Astrocyte (in vitro differentiated cells and primary cell): ENCODE data around the gene KRT83. TPM values are rescaled to one million over a fixed set of nuclear protein-coding genes. Genes with fewer than 3 reads are reported as not detected.

Experiments
- DNase-seq: peaks from one replicate; pipeline ENCODE4 v3.0.0-alpha.2; 2010; ENCODE audit warnings: low read depth
- FAIRE-seq: peaks from 2 replicates; lab custom pipeline; 2011; peaks lifted over from hg19 to GRCh38; lab: Jason Lieb, UNC
- H2AFZ ChIP-seq: 2 replicates; pipeline ENCODE4 v1.6.0; 2012; ENCODE audit warnings: low read depth, low read length, inconsistent platforms
- H3K27ac ChIP-seq: 2 replicates; pipeline ENCODE4 v1.5.1; 2011; ENCODE audit warnings: low read depth, low read length, inconsistent platforms
- H3K27me3 ChIP-seq: 2 replicates; pipeline ENCODE4 v1.6.0; 2011; ENCODE audit warnings: low read length, inconsistent platforms; ENCODE audit not compliant: insufficient read depth
- H3K36me3 ChIP-seq: 2 replicates; pipeline ENCODE4 v1.5.1; 2011; ENCODE audit warnings: low read length, inconsistent platforms; ENCODE audit not compliant: insufficient read depth
- H3K4me1 ChIP-seq: 2 replicates; pipeline ENCODE4 v1.5.1; 2011; ENCODE audit warnings: low read length, inconsistent platforms; ENCODE audit not compliant: insufficient read depth
- H3K4me2 ChIP-seq: 2 replicates; pipeline ENCODE4 v1.6.0; 2012; ENCODE audit warnings: low read length, inconsistent platforms
- H3K4me3 ChIP-seq: 2 replicates; pipeline ENCODE4 v1.5.1; 2011; ENCODE audit warnings: low read depth, mild to moderate bottlenecking, low read length, inconsistent platforms; ENCODE audit not compliant: insufficient read depth
- H3K79me2 ChIP-seq: 2 replicates; pipeline ENCODE4 v1.6.0; 2012; ENCODE audit warnings: mild to moderate bottlenecking, low read length, inconsistent platforms; ENCODE audit not compliant: insufficient read depth
- H3K9ac ChIP-seq: 2 replicates; pipeline ENCODE4 v1.6.0; 2012; ENCODE audit warnings: mild to moderate bottlenecking, low read length, inconsistent platforms
- H3K9me3 ChIP-seq: 2 replicates; pipeline ENCODE4 v1.5.1; 2012; ENCODE audit warnings: low read depth, mild to moderate bottlenecking, low read length, inconsistent platforms; ENCODE audit not compliant: insufficient read depth
- H4K20me1 ChIP-seq: 2 replicates; pipeline ENCODE4 v1.6.0; 2012; ENCODE audit warnings: low read length, inconsistent platforms; ENCODE audit not compliant: insufficient read depth
- H3K27ac Mint-ChIP-seq: one replicate; pipeline ENCODE4 v1.8.0; 2021; ENCODE audit warnings: mild to moderate bottlenecking, mixed read lengths; ENCODE audit not compliant: unreplicated experiment
- H3K27me3 Mint-ChIP-seq: one replicate; pipeline ENCODE4 v1.8.0; 2021; ENCODE audit warnings: low read depth, mixed read lengths; ENCODE audit not compliant: unreplicated experiment
- H3K36me3 Mint-ChIP-seq: one replicate; pipeline ENCODE4 v1.8.0; 2021; ENCODE audit warnings: low read depth, mixed read lengths; ENCODE audit not compliant: unreplicated experiment
- H3K4me1 Mint-ChIP-seq: one replicate; pipeline ENCODE4 v1.8.0; 2021; ENCODE audit warnings: low read depth, mixed read lengths; ENCODE audit not compliant: unreplicated experiment
- H3K4me3 Mint-ChIP-seq: one replicate; pipeline ENCODE4 v1.8.0; 2021; ENCODE audit warnings: mild to moderate bottlenecking, moderate library complexity, mixed read lengths; ENCODE audit not compliant: unreplicated experiment
- H3K9me3 Mint-ChIP-seq: one replicate; pipeline ENCODE4 v1.8.0; 2021; ENCODE audit warnings: mild to moderate bottlenecking, mixed read lengths; ENCODE audit not compliant: unreplicated experiment
- CTCF ChIP-seq: IDR thresholded peaks from 2 replicates; pipeline ENCODE4 v1.5.1; 2011; ENCODE audit warnings: low read depth, mild to moderate bottlenecking, inconsistent platforms, low read length, moderate library complexity; ENCODE audit not compliant: insufficient read depth
- EZH2 ChIP-seq: IDR thresholded peaks from 2 replicates; pipeline ENCODE4 v1.6.1; 2012; ENCODE audit warnings: mild to moderate bottlenecking, low read length, inconsistent platforms; ENCODE audit not compliant: insufficient read depth
- total RNA-seq: library from RNA; stranded (reverse); gene quantifications from 2 replicates; pipeline ENCODE4 v1.2.1, GENCODE V29; 2021

The KRT83 gene
- total RNA-seq, 1 donor from 2014 or later: not detected

- DNase-seq (no peak), FAIRE-seq (no peak)
- peaks cover 49% of the 10 kb centered on the region for H3K27me3 Mint-ChIP-seq
- TF ChIP-seq EZH2 (no peak), CTCF (no peak)
- Histone ChIP-seq H3K4me2 (no peak within 1 kb of the TSS), H3K9ac (no peak within 1 kb of the TSS), H2AFZ (no peak within 1 kb of the TSS), H4K20me1 (no peaks in the 10 kb centered on the region), H3K4me1 (peaks cover 11% of the 10 kb centered on the region), H3K9me3 (no peaks in the 10 kb centered on the region), H3K36me3 (no peaks in the 10 kb centered on the region), H3K4me3 (no peak within 1 kb of the TSS), H3K79me2 (no peaks in the 10 kb centered on the region), H3K27me3 (no peaks in the 10 kb centered on the region), H3K27ac (no peak within 1 kb of the TSS)
- no peak within 1 kb of the TSS for H3K27ac Mint-ChIP-seq
- H3K4me1 Mint-ChIP-seq: peaks cover 17% of the 10 kb centered on the region
- H3K36me3 Mint-ChIP-seq: no peaks in the 10 kb centered on the region
- H3K9me3 Mint-ChIP-seq: peaks cover 4% of the 10 kb centered on the region
- no peak within 1 kb of the TSS for H3K4me3 Mint-ChIP-seq
Observed at GRCh38 chr12:52274521-52275120, 46.6 kb downstream of the KRT83 start, which contains the start of gene KRT86. TSS of gene KRT86 (plus strand) at chr12:52274645. CDS start at chr12:52301917, 27,272 bp downstream.

- H3K27me3 ChIP-seq: no peaks in the 10 kb centered on the region
- no peaks in the 10 kb centered on the region for H3K79me2 ChIP-seq
- FAIRE-seq (no peak), DNase-seq (no peak)
- no peak overlapping the region for H3K4me2 ChIP-seq
- Mint-ChIP-seq H3K4me3 (no peak overlapping the region), H3K9me3 (peaks cover 7% of the 10 kb centered on the region), H3K27me3 (peaks cover 31% of the 10 kb centered on the region), H3K4me1 (peaks cover 7% of the 10 kb centered on the region), H3K27ac (no peak overlapping the region), H3K36me3 (no peaks in the 10 kb centered on the region)
- H3K9ac ChIP-seq: no peak overlapping the region
- no peak overlapping the region for H2AFZ ChIP-seq
- H3K27ac ChIP-seq: no peak overlapping the region
- H4K20me1 ChIP-seq: no peaks in the 10 kb centered on the region
- no peaks in the 10 kb centered on the region for H3K9me3 ChIP-seq
- H3K4me3 ChIP-seq: no peak overlapping the region
- peaks cover 8% of the 10 kb centered on the region for H3K4me1 ChIP-seq
- H3K36me3 ChIP-seq: no peaks in the 10 kb centered on the region
- TF ChIP-seq CTCF (no peak), EZH2 (no peak)
Observed at GRCh38 chr12:52271158-52271557, 50.0 kb downstream of the KRT83 start.

- DNase-seq (no peak), FAIRE-seq (no peak)
- Histone ChIP-seq H3K9me3 (no peaks in the 10 kb centered on the region), H3K4me3 (no peak overlapping the region), H4K20me1 (no peaks in the 10 kb centered on the region), H2AFZ (no peak overlapping the region), H3K27ac (no peak overlapping the region), H3K79me2 (no peaks in the 10 kb centered on the region), H3K4me2 (no peak overlapping the region), H3K36me3 (no peaks in the 10 kb centered on the region), H3K27me3 (no peaks in the 10 kb centered on the region), H3K9ac (no peak overlapping the region), H3K4me1 (peaks cover 8% of the 10 kb centered on the region)
- H3K36me3 Mint-ChIP-seq: no peaks in the 10 kb centered on the region
- peaks cover 7% of the 10 kb centered on the region for H3K9me3 Mint-ChIP-seq
- no peak overlapping the region for H3K4me3 Mint-ChIP-seq
- peaks cover 7% of the 10 kb centered on the region for H3K4me1 Mint-ChIP-seq
- TF ChIP-seq CTCF: no peak
- no peak for TF ChIP-seq EZH2
- H3K27ac Mint-ChIP-seq: no peak overlapping the region
- peaks cover 29% of the 10 kb centered on the region for H3K27me3 Mint-ChIP-seq
Observed at GRCh38 chr12:52270541-52271070, 50.6 kb downstream of the KRT83 start.
